Measurements from ENCODE around the gene C1orf87.

Gene C1orf87

GRCh38 chr1:60063561-60063960 lies 10.0 kb downstream of the C1orf87 start:
- TF ChIP-seq CTCF (IDR thresholded peaks at IDR 0.05; ENCODE audit: low read depth, low read length), result no peak
- no peak overlapping the region for H3K4me3 ChIP-seq (ENCODE audit: low read depth, low read length)

GRCh38 chr1:60059468-60059867 lies 14.1 kb downstream of the C1orf87 start:
- H3K4me3 ChIP-seq (ENCODE audit: low read depth, low read length), result no peak overlapping the region

GRCh38 chr1:60055336-60055735 lies 18.2 kb downstream of the C1orf87 start:
- TF ChIP-seq CTCF (IDR thresholded peaks at IDR 0.05; ENCODE audit: low read depth, low read length), result no peak
- H3K4me3 ChIP-seq (ENCODE audit: low read depth, low read length), result no peak overlapping the region

More at GRCh38 chr1:60059468-60059867, 14.1 kb downstream of the C1orf87 start:
- no peak for TF ChIP-seq CTCF (IDR thresholded peaks at IDR 0.05; ENCODE audit: low read depth, low read length)

DNA sequence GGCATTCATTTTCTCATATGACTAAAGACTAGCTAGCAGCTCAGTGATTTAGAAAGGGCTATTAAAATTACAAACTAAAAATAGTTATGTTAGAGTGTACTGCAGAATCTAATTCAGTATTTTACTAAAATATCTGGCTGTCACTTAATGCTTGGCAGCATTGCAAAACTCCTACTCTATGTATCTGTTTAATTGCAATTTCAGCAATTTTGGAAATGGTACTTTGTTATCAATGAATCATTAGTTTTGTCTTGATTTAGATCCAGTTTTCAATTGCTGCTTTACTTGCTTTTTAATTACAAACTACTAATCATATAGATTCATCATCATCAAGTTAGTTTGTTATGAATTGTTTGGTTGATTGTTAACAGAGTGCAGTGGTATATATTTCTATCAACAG lies 19.2 kb downstream of the C1orf87 start:
- no peak for TF ChIP-seq CTCF (IDR thresholded peaks at IDR 0.05; ENCODE audit: low read depth, low read length)
- no peak overlapping the region for H3K4me3 ChIP-seq (ENCODE audit: low read depth, low read length)

DNA sequence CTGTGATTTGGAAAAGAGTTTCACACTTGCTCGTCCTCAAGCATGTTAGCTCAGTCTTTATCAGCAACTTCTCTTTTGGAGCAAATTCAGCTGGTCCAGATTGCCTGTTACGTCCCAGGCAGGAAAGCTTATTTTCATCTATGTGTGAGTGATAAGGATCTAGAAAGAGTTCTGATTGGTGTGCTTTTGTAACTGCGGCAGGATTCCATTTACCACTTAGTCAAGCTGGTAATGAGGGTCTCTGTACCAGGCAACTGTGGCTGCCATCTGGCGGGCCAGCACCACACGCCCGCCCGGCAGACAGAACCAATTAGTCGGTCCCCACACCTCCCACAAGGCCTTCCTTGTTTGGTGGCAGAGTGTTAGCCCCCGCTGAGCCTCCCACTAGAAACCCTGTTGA lies 21.0 kb downstream of the C1orf87 start:
- H3K4me3 ChIP-seq (ENCODE audit: low read depth, low read length), result no peak overlapping the region
- no peak for TF ChIP-seq CTCF (IDR thresholded peaks at IDR 0.05; ENCODE audit: low read depth, low read length)

DNA sequence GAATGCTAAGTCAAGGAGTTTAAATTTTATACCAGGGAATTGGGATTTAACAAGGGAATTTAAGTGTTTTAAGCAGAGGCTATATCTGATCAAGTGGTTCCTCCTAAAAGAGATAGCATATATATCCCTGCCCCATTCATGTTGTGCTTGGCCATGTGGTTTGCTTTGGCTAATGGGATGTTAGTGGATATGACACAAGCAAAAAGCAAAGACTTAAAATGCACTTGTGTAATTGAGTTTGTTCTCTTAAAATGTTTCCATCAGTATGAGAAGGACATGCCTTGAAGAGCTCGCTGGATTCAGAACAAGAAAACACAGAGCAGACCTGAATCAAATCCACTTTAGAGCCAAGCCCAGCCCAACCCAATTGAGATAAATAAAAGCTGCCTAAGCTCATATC lies 22.4 kb downstream of the C1orf87 start:
- TF ChIP-seq CTCF (IDR thresholded peaks at IDR 0.05; ENCODE audit: low read depth, low read length), result no peak
- H3K4me3 ChIP-seq (ENCODE audit: low read depth, low read length), result no peak overlapping the region

DNA sequence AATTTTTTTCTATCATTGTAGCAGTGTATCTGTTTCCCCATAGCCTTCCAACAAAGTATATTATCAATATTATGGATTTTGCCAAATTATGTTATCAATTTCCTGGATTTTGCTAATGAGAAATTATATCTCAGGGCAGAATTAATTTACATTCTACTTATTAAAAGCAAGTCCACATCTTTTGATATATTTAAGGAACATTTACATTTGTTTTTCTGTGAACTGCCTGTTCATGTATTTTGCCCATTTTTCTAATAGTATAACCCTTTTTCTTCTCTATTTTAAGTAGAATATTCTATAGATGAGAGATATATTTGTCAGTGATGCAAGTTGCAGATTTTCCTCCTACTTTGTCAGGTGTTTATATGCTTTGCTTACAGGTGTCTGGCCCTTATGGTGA lies 24.4 kb downstream of the C1orf87 start:
- TF ChIP-seq CTCF (IDR thresholded peaks at IDR 0.05; ENCODE audit: low read depth, low read length), result no peak
- H3K4me3 ChIP-seq (ENCODE audit: low read depth, low read length), result no peak overlapping the region
